Measurements from ENCODE around the gene ZFYVE9.
"Not testable (repeated sequence)": the region's sequence is repeated elsewhere in the genome, so short reads cannot be mapped to it uniquely, and the experiment has no call there.

Gene ZFYVE9

DNA sequence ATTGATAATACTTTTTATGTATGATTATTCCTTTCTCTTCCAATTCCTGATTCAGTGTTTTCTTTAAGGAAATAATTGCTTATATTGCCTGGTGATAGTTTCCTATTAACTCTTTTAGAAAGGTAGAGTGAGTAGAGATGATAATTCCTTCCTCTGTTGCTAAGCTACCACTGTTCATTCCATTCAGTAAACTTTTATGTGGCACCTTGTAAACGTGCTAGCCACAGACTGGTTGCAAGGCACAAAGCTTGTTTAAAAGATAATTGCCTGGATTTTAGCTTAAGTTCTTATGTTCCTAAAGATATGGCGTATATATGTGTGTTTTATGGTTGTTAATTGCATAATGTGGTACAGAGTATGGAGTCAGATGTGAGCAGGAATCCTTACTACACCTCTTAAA, 3.2 kb downstream of the ZFYVE9 start:
- peak overlapping the region; percentile 61 for H3K4me2 ChIP-seq (ENCODE audit: low read depth, low read length, poor library complexity, severe bottlenecking)
- no peaks in the 10 kb centered on the region for H3K9me3 ChIP-seq (ENCODE audit: insufficient read depth, low read depth, low read length)
- no peaks in the 10 kb centered on the region; the same call in 1 of the 2 replicates for H3F3A ChIP-seq (ENCODE audit: low read depth)
- H3K27me3 ChIP-seq (ENCODE audit: insufficient read depth, low read length, poor library complexity, severe bottlenecking), result no peaks in the 10 kb centered on the region
- no peaks in the 10 kb centered on the region for H3K9me2 ChIP-seq (replicated peaks; ENCODE audit: low read depth, low read length)
- no peaks in the 10 kb centered on the region for H3K36me3 ChIP-seq (ENCODE audit: insufficient read depth, low read length)
- H2AFZ ChIP-seq (ENCODE audit: low read length), result no peak overlapping the region
- no peak for TF ChIP-seq EZH2phosphoT487 (IDR thresholded peaks at IDR 0.05; ENCODE audit: borderline replicate concordance)
- TF ChIP-seq, protein P1, sequence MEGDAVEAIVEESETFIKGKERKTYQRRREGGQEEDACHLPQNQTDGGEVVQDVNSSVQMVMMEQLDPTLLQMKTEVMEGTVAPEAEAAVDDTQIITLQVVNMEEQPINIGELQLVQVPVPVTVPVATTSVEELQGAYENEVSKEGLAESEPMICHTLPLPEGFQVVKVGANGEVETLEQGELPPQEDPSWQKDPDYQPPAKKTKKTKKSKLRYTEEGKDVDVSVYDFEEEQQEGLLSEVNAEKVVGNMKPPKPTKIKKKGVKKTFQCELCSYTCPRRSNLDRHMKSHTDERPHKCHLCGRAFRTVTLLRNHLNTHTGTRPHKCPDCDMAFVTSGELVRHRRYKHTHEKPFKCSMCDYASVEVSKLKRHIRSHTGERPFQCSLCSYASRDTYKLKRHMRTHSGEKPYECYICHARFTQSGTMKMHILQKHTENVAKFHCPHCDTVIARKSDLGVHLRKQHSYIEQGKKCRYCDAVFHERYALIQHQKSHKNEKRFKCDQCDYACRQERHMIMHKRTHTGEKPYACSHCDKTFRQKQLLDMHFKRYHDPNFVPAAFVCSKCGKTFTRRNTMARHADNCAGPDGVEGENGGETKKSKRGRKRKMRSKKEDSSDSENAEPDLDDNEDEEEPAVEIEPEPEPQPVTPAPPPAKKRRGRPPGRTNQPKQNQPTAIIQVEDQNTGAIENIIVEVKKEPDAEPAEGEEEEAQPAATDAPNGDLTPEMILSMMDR (conservative IDR thresholded peaks at IDR 0.05; ENCODE audit: low read length), result no peak
- H3K79me2 ChIP-seq (ENCODE audit: insufficient read depth, low read length), result peaks cover 14% of the 10 kb centered on the region; the same call in 1 of the 2 replicates
- H3K4me3 ChIP-seq (ENCODE audit: low read length, poor library complexity, severe bottlenecking), result peak overlapping the region; percentile 32
- peaks cover 6% of the 10 kb centered on the region for H4K20me1 ChIP-seq (ENCODE audit: insufficient read depth, low read length, poor library complexity, severe bottlenecking)
- peaks cover 37% of the 10 kb centered on the region for H3K4me1 ChIP-seq (ENCODE audit: insufficient read depth, low read length, poor library complexity, severe bottlenecking)
- no peak overlapping the region for H3K9ac ChIP-seq (ENCODE audit: low read depth, low read length, poor library complexity, severe bottlenecking)

DNA sequence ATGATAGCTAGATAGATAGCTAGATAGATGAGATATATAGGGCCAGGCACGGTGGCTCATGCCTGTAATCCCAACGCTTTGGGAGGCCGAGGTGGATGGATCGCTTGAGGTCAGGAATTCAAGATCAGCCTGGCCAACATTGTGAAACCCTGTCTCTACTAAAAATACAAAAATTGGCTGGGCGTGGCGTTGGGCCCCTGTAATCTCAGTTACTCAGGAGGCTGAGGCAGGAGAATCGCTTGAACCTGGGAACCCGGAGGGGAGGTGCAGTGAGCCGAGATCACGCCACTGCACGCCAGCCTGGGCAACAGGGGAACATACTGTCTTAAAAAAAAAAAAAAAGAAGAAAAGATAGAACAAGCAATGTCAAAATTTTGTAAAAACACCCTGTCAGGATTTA, 8.6 kb downstream of the ZFYVE9 start:
- H3K36me3 ChIP-seq (ENCODE audit: insufficient read depth, low read length); H3K4me2 ChIP-seq (ENCODE audit: low read depth, low read length, poor library complexity, severe bottlenecking); H3K9me2 ChIP-seq (replicated peaks; ENCODE audit: low read depth, low read length); H3K4me1 ChIP-seq (ENCODE audit: insufficient read depth, low read length, poor library complexity, severe bottlenecking); H3K9me3 ChIP-seq (ENCODE audit: insufficient read depth, low read depth, low read length); H3K79me2 ChIP-seq (ENCODE audit: insufficient read depth, low read length); H3K4me3 ChIP-seq (ENCODE audit: low read length, poor library complexity, severe bottlenecking); H3K9ac ChIP-seq (ENCODE audit: low read depth, low read length, poor library complexity, severe bottlenecking); H3F3A ChIP-seq (ENCODE audit: low read depth); H2AFZ ChIP-seq (ENCODE audit: low read length); H4K20me1 ChIP-seq (ENCODE audit: insufficient read depth, low read length, poor library complexity, severe bottlenecking); H3K27me3 ChIP-seq (ENCODE audit: insufficient read depth, low read length, poor library complexity, severe bottlenecking): not testable (repeated sequence)

DNA sequence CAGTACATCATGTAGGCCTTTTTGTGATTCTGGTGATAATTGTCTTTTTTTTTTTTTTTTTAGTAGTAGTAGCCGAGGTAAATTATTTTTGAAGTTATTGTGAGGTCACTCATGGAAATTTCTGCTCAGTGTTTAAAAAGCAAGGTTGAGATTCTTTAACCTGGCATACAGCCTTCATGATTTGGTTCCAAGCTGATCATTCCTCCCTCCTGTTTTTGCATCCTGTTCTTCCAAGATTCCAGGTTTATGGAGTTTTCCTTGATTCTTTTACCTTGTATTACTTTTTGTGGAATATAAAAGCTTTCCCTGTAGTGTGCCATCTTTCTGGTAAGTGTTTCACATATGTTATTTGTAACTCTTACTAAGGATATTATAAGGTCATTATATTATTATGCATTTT, 9.1 kb downstream of the ZFYVE9 start:
- Histone ChIP-seq H3K9me3 (ENCODE audit: insufficient read depth, low read depth, low read length) (no peaks in the 10 kb centered on the region), H2AFZ (ENCODE audit: low read length) (no peak overlapping the region), H3K4me3 (ENCODE audit: low read length, poor library complexity, severe bottlenecking) (no peak overlapping the region), H3F3A (ENCODE audit: low read depth) (no peaks in the 10 kb centered on the region; the same call in 1 of the 2 replicates), H3K79me2 (ENCODE audit: insufficient read depth, low read length) (no peaks in the 10 kb centered on the region; the same call in 1 of the 2 replicates), H3K27me3 (ENCODE audit: insufficient read depth, low read length, poor library complexity, severe bottlenecking) (no peaks in the 10 kb centered on the region), H3K9me2 (replicated peaks; ENCODE audit: low read depth, low read length) (no peaks in the 10 kb centered on the region), H4K20me1 (ENCODE audit: insufficient read depth, low read length, poor library complexity, severe bottlenecking) (no peaks in the 10 kb centered on the region), H3K4me1 (ENCODE audit: insufficient read depth, low read length, poor library complexity, severe bottlenecking) (peaks cover 3% of the 10 kb centered on the region), H3K36me3 (ENCODE audit: insufficient read depth, low read length) (no peaks in the 10 kb centered on the region), H3K9ac (ENCODE audit: low read depth, low read length, poor library complexity, severe bottlenecking) (no peak overlapping the region), H3K4me2 (ENCODE audit: low read depth, low read length, poor library complexity, severe bottlenecking) (no peak overlapping the region)
- no peak for TF ChIP-seq EZH2phosphoT487 (IDR thresholded peaks at IDR 0.05; ENCODE audit: borderline replicate concordance)
- TF ChIP-seq, protein P1 (conservative IDR thresholded peaks at IDR 0.05; ENCODE audit: low read length), result no peak

DNA sequence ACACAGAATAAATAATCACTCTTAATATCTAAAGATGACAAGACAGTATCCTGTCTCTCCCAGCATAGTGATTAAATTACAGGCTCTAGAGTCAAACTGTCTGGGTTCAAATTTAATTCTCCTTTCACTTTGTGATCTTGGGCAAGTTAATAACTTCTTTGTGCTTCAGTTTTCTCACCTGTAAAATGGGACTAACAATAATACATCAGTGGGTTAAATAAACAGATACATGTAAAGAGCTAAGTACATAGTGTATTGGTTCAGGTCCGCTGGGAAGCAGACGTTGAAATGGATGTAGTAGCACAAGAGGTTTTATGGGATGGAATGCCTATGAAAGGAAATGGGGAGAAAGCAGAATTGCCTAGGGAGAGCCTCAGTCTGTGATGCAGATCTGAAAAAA, 10.7 kb downstream of the ZFYVE9 start:
- H3K4me1 ChIP-seq (ENCODE audit: insufficient read depth, low read length, poor library complexity, severe bottlenecking), result no peaks in the 10 kb centered on the region
- H3K9me2 ChIP-seq (replicated peaks; ENCODE audit: low read depth, low read length), result no peaks in the 10 kb centered on the region
- H3K4me2 ChIP-seq (ENCODE audit: low read depth, low read length, poor library complexity, severe bottlenecking), result no peak overlapping the region
- no peak overlapping the region for H3K4me3 ChIP-seq (ENCODE audit: low read length, poor library complexity, severe bottlenecking)
- TF ChIP-seq, protein P1 (conservative IDR thresholded peaks at IDR 0.05; ENCODE audit: low read length), result no peak
- no peak for TF ChIP-seq EZH2phosphoT487 (IDR thresholded peaks at IDR 0.05; ENCODE audit: borderline replicate concordance)
- no peaks in the 10 kb centered on the region; the same call in 1 of the 2 replicates for H3K79me2 ChIP-seq (ENCODE audit: insufficient read depth, low read length)
- no peaks in the 10 kb centered on the region for H3K27me3 ChIP-seq (ENCODE audit: insufficient read depth, low read length, poor library complexity, severe bottlenecking)
- H3K36me3 ChIP-seq (ENCODE audit: insufficient read depth, low read length), result no peaks in the 10 kb centered on the region
- no peak overlapping the region for H2AFZ ChIP-seq (ENCODE audit: low read length)
- no peaks in the 10 kb centered on the region for H3F3A ChIP-seq (ENCODE audit: low read depth)
- 0 out of 2 replicates have a peak, but pooled peaks cover under 1% of the 10 kb centered on the region for H3K9me3 ChIP-seq (ENCODE audit: insufficient read depth, low read depth, low read length)
- H4K20me1 ChIP-seq (ENCODE audit: insufficient read depth, low read length, poor library complexity, severe bottlenecking), result no peaks in the 10 kb centered on the region
- no peak overlapping the region for H3K9ac ChIP-seq (ENCODE audit: low read depth, low read length, poor library complexity, severe bottlenecking)

Measured in Loucy (cell line).